ENCODE measurements around the gene DIAPH2.

Gene DIAPH2

DNA sequence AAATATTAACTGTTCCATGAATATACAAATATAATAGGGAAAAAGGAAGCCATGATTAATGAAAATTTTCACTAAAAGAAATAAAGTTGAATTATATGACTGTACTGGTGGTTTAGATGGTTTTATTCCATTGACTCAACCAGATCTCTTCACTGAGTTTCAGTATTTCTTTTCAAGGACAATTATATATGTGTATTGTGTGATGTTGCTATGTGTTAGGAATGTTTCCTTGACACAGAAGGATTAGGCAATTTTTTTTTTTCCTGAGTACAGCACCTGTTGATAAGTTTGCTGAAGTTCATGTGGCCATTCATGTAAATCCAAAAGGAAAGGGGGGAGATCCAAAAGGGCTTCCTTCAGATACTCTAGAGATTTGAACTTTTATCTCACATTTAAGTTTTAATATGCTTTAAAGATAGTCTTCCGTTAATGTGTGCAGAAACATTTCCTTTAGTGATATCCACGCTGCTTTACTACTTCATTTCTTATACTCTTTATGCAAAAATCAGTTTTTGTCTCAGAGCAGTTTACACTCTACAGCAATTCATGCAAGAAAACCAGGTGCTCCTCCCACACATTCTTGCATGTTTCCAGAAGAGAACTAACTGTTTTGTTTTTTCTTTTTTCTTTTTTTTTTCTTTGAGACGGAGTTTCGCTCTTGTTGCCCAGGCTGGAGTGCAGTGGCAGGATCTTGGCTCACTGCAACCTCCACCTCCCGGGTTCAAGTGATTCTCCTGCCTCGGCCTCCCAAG lies 448.2 kb downstream of the DIAPH2 start:
- DNase-seq (ENCODE audit: insufficient read length, low spot score) (no peak), FAIRE-seq (no peak)

DNA sequence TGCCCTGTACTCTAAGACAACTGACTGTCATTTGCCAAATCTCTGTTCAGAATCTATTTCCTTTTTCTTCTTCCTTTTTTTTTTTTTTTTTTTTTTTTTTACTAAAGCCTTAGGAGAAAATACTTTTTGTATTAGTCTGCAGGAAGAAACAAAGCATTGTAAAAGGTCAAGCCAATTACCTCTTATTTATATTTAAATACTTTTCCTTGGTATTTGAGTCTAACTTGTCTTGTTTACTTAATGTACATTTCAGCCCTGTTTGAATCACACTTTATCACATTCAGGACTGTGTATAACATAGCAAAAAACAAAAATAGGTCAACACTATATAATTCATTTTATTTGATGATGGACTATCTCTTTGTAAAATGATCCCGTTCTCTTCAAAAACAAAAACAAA lies 461.3 kb downstream of the DIAPH2 start:
- FAIRE-seq, result no peak
- DNase-seq (ENCODE audit: insufficient read length, low spot score), result no peak

DNA sequence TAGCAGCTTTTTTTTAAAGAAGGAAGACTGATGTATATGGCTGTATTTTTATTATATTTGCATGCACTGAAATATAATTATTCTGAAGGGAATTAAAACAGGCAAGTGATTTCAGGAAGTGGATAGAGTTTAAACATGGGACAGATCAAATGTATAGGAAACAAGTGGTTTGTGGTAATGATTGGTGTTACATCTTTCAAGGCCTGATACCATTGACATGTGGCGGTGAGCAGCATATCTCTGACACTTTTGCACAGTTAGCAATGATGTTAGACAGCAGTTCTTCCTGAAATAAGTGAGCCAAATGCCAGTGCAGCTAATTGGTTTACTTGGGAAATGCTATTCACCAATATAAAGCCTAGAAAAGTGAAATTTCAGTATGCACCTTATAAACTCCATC lies 471.2 kb downstream of the DIAPH2 start:
- DNase-seq (ENCODE audit: insufficient read length, low spot score) (no peak), FAIRE-seq (no peak)

DNA sequence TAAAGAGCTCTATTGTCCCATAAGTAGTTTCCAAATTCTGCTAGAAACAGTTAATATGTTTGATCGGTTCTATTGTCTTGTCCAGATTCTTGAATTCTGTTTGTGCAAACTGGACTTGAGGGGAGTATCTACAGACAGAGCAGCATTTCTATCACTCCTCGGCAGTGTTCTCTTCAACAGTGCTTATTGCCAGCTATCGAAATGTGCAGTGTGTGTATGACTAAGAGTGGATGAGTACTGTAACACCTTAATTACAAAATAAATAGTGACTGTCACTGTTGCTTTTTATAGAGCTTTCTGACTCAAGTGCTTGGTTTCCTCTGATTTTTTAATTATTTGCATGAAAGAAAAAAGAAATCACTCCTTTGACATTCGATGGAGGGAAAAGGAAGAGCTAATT lies 473.6 kb downstream of the DIAPH2 start:
- DNase-seq (ENCODE audit: insufficient read length, low spot score), result no peak
- FAIRE-seq, result no peak

DNA sequence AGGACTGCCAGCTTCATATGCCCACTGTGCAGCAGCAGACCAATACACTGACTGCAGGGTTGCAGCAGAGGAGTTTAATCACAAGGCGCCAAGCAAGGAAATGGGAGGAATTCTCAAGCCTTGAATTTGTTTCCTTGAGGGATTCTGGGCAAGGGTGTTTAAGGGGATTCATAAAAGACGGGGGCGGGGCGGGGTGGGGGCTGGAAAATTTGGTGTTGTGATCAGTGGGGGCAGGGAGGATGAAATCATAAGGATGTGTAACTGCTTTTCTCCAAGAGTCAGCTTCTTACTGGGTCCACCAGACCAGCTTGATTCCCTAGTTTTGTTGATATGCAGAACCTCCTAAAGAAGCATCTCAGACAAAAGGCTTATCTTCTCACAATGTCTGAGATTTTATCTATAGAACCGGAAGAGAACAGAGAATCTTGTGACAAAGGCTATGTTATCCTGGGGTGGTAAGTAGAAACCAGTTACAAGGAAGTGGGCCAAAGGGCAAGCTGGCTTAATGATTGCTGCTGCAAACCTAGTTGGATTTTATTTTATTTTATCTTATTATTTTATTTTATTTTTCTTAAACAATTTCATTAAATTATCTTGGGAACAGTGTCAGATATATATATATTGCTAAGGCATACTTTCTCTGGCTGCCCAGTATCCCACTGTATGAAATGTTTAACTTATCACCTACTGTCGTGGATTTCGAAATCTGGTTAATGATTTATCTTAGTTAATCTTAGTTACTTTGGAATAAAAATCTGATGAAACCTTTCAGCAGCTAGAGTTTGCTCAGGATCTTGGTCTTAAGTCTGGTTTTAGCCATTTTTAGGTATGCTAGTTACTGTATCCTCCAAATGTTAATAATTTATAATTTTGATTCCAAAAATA lies 475.5 kb downstream of the DIAPH2 start:
- FAIRE-seq (no peak), DNase-seq (ENCODE audit: insufficient read length, low spot score) (no peak)

DNA sequence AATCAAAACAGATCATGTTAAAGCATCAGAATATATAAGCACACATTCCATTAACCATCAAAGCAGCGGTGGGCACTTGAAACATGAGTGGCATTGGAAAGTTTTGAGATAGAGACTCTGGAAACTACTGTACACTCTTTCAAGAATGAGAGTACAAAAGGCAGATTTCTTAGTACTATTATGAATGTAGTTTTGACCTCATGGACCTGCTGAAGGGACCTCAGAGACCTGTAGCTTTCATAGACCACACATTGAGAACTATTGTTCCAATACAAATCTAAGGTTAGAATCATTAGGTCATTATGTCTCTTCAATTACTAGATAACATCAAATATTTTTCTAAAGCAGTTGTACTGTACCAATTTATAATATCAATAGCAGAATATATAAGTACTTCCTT lies 482.7 kb downstream of the DIAPH2 start:
- FAIRE-seq (no peak), DNase-seq (ENCODE audit: insufficient read length, low spot score) (no peak)

DNA sequence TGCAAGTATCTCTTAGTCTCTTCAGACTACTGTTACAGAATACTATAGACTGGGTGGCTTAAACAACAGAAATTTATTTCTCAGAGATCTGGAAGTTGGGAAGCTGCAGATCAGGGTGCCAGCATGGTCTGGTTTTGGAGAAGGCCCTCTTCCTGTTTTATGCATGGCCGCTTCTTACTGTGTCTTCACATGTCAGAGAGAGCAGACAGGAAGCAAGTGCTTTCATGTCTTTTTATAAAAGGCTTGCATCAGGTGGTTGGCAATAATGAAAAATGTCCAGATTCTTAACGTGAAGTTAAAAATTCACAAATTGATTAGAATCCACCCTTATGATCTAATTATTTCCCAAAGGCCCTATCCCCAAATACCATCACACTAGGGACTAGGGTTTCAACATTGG lies 484.0 kb downstream of the DIAPH2 start:
- FAIRE-seq, result no peak
- no peak for DNase-seq (ENCODE audit: insufficient read length, low spot score)

DNA sequence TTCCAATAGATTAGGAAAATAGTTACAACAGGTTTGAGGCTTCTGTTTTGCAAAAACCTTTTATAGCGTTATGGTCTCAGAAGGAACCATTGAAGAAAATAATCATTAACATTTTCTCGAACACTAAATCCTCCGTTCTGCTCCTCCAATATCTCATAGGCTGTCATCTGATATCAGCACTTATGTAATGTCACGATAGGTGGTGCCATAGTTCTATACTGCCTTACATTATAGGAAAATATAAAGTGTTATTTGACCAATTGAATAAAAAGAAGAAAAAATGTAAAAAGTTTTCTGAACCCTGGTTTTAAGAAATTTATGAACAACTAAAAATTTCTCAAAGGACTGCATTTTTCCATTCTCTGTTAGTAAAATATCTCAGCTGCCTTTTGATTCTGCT lies 490.5 kb downstream of the DIAPH2 start:
- FAIRE-seq, result no peak

DNA sequence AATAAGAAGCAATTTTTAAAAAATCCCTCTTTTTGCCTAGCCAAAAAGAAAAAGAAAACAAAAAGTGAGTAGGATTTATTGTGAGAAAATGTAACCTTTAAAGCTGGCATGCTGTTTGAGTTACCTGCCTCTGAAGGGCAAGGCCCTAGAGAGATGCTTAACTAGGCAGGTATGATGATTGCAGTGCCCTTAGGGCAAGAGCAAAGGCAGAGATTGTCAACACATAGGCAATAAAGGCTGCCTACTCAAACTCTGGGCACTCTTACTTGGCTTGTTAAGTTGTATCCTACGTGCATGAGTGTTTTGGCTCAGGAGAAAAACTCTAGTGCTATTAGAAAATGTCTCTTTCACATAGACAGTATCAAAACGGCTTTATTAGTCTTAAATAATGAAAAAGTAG lies 505.0 kb downstream of the DIAPH2 start:
- FAIRE-seq (no peak), DNase-seq (ENCODE audit: insufficient read length, low spot score) (no peak)

More for the DNA sequence above, 490.5 kb downstream of the DIAPH2 start:
- no peak for DNase-seq (ENCODE audit: insufficient read length, low spot score)

DNA sequence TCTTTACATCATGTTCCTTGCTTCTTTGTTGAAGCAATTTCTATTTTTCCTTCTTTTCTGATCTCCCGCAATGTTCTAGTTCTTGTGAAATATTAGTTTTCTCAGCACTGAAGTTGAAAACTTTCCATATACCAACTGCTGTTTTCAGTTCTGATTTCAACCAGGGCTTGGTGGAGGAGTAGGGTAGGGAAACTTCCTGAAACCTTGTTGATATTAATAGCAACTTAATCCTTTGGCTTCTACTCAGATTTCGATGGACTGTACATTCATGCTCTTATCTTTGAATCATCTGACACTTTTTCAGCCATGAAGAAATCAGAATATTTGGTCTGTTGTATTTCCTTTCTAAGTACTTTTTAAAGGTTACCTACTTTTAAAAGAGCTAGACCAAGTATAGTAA lies 514.9 kb downstream of the DIAPH2 start:
- DNase-seq (ENCODE audit: insufficient read length, low spot score) (no peak), FAIRE-seq (no peak)

DNA sequence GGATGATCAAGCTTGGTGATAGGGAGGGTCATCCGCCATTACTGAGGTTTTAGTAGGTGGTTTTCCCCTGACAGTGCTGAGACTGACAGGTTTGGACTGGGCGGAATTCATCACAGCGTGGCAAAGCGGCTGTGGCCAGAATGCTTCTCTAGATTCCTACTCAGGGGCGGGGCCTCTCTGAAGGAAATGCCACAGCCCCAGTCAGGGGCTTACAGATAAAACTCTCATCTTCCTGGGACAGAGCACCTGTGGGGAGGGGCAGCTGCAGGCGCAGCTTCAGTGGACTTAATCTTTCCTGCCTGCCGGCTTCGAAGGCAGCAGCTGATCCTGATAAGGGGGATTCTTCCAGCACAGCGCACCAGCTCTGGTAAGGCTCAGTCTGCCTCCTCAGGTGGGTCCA lies 515.8 kb downstream of the DIAPH2 start:
- FAIRE-seq (no peak), DNase-seq (ENCODE audit: insufficient read length, low spot score) (no peak)

DNA sequence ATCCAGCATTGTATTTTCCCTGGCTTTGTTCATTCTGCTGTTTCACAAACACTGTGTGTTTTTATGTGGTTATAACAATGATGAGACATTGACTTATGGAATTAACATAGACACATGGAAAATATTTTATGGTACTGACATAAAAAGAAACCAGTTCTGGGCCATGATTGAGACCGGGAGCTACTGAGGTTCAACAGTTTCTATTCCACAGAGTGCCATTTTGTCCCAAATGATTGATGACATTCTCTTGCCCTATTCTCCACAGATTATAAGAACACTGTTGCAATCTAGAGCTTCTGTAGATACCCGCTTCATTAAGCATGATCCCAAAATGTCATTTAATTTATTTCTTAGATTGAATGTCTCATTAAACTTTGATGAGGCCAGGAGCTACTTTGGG lies 525.9 kb downstream of the DIAPH2 start:
- no peak for DNase-seq (ENCODE audit: insufficient read length, low spot score)
- no peak for FAIRE-seq

DNA sequence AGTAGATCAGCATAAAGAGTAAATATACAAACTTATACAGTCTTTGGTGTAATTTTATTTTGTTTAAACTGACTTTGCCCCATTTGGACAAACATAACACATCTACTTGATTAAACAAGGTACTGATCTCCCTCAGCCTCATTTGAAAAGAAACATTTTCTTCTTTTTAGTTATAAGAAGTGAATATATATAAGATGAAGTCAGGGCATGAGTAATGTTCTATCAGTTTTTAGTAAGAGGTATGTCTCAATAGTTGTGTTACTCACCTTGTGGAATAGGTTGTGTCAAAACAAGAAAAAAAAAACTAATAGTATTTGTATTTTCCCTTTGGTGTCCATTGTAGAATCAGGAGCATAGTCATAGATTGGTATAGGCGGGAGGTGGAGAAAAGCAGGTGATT lies 526.4 kb downstream of the DIAPH2 start:
- no peak for DNase-seq (ENCODE audit: insufficient read length, low spot score)
- no peak for FAIRE-seq

DNA sequence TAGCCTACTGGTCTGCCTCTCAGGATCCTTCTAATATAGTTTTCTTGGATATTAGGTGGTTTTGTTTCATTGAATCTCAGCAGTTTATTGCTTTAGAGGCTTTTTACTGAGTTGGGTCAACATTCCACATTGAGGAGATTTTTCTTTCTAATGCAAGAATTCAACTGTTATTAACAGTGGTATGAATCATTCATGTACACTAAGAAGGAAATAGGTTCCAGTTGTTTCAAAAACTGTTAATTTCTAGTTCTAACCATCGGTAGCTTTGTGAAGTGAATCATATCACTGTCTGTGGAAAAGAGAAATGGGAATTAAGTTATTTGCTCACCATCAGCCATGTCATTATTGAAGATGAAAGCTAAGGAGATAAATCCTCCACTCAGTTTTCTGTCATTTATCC lies 530.5 kb downstream of the DIAPH2 start:
- FAIRE-seq (no peak), DNase-seq (ENCODE audit: insufficient read length, low spot score) (no peak)

DNA sequence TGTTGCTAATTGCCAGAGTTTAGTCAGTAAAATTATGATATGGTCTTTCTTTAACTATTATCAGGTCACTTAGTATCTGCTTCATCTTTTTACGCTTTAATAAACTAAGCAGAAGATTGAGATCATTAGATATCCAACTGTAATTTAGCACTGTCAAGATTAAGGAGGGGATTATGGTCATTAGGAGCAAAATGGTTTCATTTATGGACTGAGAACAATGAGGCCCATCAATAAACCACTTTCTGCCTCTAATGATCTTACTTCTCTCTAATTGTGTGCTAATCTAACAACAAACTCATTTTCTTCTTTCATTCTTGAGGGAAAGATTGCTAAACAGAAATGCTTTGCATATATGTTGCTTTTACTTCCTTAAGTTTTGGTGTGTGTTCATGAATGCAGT lies 539.5 kb downstream of the DIAPH2 start:
- DNase-seq (ENCODE audit: insufficient read length, low spot score) (no peak), FAIRE-seq (no peak)

DNA sequence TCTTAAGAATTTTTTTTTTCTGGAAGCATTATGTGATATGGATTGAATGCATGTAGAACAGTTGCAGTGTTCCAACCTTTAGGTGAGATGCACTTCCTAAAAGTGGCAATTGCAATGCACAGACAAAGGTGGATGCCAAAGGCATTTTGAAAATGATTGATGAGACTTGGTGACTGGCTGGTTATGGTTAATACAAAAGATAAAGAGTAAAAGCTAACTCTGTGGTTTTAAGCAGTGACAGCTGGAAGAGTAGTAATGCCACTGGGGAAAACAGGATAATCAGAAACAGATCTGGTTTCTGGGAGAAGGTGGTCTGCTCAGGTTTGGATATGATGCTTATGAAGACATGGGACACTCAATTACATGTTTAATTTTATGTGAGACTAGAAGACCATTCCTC lies 544.7 kb downstream of the DIAPH2 start:
- FAIRE-seq (no peak), DNase-seq (ENCODE audit: insufficient read length, low spot score) (no peak)

DNA sequence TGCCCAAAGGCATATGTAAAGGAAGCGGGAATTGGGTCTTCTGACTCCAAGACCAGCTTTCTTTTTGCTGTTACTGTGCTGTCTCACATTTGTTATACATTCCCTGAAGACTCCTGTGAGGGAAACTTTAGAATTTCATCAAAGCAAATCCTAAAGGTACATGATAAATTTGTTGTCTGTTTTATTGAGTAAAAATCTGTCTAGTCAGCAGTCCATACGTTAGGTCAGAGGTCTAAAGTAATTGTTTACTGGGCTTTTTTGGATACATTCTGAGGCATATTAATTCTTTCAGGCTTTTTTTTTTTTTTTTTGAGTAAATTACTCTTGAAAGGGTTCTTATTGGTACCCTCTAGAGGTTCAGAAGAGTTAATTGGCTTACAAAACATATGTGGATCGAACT lies 546.3 kb downstream of the DIAPH2 start:
- FAIRE-seq, result no peak
- DNase-seq (ENCODE audit: insufficient read length, low spot score), result no peak

DNA sequence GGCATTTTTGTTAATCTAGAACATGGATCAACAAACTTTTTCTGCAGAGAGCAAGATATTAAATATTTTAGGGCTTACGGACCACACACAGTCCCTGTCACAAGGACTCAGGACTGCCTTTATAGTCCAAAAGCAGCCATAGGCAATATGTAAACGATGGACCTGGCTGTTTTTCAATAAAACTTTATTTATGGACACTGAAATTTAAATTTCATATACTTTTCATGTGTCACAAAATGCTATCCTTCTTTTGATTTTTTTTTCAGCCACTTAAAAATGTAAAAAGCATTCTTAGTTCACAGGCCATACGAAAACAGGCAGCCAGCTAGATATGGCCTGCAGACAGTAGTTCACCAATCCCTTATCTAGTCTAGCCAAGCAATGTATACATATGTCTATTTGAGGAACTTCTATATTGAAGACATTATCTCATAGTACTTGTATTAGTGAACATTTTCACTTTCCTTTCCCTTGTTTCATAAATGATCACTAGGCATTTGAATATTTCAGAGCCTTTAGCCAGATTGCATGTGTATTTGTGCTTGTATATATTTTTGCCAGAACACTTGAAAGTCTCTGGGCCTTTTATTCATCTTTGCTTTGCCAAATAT lies 549.9 kb downstream of the DIAPH2 start:
- no peak for FAIRE-seq
- no peak for DNase-seq (ENCODE audit: insufficient read length, low spot score)

DNA sequence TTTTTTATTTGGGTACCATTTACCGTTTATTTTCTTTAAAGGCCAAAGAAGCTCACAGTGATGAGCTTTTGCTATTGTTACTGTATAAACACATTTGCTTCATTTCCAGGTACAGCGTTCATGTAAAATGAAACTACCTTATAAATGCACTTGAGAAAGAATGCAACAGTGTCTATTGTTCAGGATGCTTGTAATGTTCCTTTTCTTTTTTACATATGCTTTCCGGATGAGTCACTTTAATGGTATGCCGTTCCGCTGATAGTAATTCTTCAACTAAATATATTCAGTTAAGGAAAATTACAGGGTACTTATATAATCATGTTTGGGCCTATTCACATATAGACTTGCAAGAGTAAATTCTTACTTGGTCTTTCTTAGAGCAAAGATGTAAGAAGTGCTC lies 554.0 kb downstream of the DIAPH2 start:
- no peak for FAIRE-seq
- peak; percentile 0 for DNase-seq (ENCODE audit: insufficient read length, low spot score)

DNA sequence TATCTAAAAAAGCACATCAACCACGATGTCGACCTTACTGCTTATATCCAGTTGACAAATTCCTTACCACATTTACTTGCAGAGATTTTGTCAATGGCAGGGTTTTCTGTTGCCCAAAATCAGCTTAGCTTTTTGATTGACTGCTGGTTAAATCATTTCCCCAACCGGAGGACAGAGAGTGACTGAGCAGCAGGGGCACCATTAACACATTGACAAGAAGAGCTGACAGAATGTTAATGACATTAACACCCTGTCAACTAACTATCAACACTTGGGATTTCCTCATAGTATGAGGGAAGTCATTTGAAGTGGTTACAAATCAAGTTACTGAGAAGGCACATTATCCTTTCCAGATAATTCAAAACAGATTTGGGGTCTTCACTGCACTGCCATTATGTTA lies 567.5 kb downstream of the DIAPH2 start:
- no peak for FAIRE-seq
- DNase-seq (ENCODE audit: insufficient read length, low spot score), result no peak

DNA sequence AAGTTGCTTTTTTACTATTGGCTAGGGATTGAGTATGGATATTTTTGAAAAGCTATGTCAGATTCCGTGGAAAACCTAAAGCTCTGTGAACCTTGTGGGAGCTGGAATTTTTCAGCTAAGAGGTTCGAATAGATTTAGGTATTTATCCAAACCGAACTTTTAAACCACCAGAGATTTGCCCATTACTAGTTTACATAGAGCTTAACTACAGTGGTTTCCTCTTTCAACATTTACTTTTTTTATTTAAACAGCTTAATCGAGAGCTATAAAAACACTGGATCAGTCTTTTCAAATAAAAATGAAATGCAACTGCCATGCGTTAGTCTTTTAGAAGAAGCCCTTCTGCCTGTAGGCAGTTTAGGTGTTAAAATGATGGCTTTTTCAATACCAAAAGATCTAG lies 576.0 kb downstream of the DIAPH2 start:
- DNase-seq (ENCODE audit: insufficient read length, low spot score), result no peak
- FAIRE-seq, result no peak
